Measurements from ENCODE around the gene TENM4. TPM values are rescaled to one million over a fixed set of nuclear protein-coding genes. Genes with fewer than 3 reads are reported as not detected.

The TENM4 gene
- polyA plus RNA-seq, 1 donor from 2014 or later: 16.8 TPM

GRCh38 chr11:79168530-79169110 is 272.2 kb downstream of the TENM4 start:
- Histone ChIP-seq H3K36me3 (ENCODE audit: insufficient read depth, low read length) (no peaks in the 10 kb centered on the region), H3K4me3 (ENCODE audit: low read length) (no peak overlapping the region), H2AFZ (ENCODE audit: low read depth, low read length) (no peak overlapping the region), H3K4me2 (ENCODE audit: low read length) (no peak overlapping the region), H3K9ac (ENCODE audit: low read length) (no peak overlapping the region), H3K9me3 (ENCODE audit: low read length) (no peaks in the 10 kb centered on the region), H3K27me3 (ENCODE audit: insufficient read depth, low read depth, low read length) (no peaks in the 10 kb centered on the region), H3K27ac (ENCODE audit: low read length) (no peak overlapping the region), H3K79me2 (replicated peaks; ENCODE audit: insufficient read depth, low read length) (no peaks in the 10 kb centered on the region), H4K20me1 (ENCODE audit: insufficient read depth) (no peaks in the 10 kb centered on the region), H3F3A (ENCODE audit: insufficient read depth, low read length, poor library complexity, severe bottlenecking) (no peaks in the 10 kb centered on the region), H3K9me2 (ENCODE audit: insufficient read depth, low read length) (no peaks in the 10 kb centered on the region)
- TF ChIP-seq, protein P1, sequence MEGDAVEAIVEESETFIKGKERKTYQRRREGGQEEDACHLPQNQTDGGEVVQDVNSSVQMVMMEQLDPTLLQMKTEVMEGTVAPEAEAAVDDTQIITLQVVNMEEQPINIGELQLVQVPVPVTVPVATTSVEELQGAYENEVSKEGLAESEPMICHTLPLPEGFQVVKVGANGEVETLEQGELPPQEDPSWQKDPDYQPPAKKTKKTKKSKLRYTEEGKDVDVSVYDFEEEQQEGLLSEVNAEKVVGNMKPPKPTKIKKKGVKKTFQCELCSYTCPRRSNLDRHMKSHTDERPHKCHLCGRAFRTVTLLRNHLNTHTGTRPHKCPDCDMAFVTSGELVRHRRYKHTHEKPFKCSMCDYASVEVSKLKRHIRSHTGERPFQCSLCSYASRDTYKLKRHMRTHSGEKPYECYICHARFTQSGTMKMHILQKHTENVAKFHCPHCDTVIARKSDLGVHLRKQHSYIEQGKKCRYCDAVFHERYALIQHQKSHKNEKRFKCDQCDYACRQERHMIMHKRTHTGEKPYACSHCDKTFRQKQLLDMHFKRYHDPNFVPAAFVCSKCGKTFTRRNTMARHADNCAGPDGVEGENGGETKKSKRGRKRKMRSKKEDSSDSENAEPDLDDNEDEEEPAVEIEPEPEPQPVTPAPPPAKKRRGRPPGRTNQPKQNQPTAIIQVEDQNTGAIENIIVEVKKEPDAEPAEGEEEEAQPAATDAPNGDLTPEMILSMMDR (IDR thresholded peaks at IDR 0.05; ENCODE audit: poor library complexity, severe bottlenecking): no peak
- no peak for TF ChIP-seq TAF1 (IDR thresholded peaks at IDR 0.05; ENCODE audit: low read depth)
- TF ChIP-seq EP300 (conservative IDR thresholded peaks at IDR 0.05; ENCODE audit: poor library complexity, severe bottlenecking): no peak
- TF ChIP-seq RAD21 (conservative IDR thresholded peaks at IDR 0.05): no peak
- no peak for TF ChIP-seq POLR2AphosphoS5 (IDR thresholded peaks at IDR 0.05)
- no peak for TF ChIP-seq SMC3 (conservative IDR thresholded peaks at IDR 0.05; ENCODE audit: poor library complexity)
- TF ChIP-seq EZH2 (IDR thresholded peaks at IDR 0.05; ENCODE audit: borderline replicate concordance, insufficient read depth, low read length, poor library complexity, severe bottlenecking): no peak
- no peak for TF ChIP-seq REST (IDR thresholded peaks at IDR 0.05; ENCODE audit: borderline replicate concordance)
- no peak for TF ChIP-seq MXI1 (conservative IDR thresholded peaks at IDR 0.05; ENCODE audit: poor library complexity, severe bottlenecking)

DNA sequence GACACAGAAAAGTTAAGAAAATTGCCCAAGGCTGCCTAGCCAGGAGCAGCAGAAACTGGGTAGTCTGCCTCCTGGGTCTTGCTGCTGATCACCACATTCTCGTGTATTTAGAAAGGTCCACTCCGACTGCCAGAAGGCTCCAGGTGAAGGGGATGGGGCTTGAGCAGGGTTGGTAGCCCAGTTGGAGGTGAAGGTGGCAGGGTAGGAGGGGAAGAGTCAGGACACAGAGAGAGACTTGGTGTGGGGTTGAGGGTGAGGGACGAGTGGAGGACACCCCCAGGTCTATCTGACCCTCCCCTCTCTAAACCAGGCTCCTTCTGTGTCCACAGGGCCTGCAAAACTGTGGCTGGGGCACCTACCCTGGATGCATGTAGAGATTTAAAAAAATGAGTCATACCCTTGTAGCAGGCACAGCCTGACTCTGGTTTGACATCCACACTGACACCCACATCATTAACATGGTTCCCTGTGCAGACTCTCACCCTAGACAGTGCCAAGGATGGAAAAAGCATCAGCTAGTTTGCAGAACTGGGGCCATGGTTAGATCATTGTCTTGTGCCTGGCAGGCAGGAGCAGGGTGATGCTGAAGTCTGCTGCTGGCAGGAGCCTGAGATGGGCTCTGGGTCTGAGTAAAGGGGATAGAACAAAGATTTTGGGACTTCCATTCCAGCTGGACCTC is 273.2 kb downstream of the TENM4 start:
- TF ChIP-seq, protein P1 (IDR thresholded peaks at IDR 0.05; ENCODE audit: poor library complexity, severe bottlenecking): no peak
- TF ChIP-seq RAD21 (conservative IDR thresholded peaks at IDR 0.05): no peak
- no peak for TF ChIP-seq SMC3 (conservative IDR thresholded peaks at IDR 0.05; ENCODE audit: poor library complexity)
- H3K9me2 ChIP-seq (ENCODE audit: insufficient read depth, low read length): no peaks in the 10 kb centered on the region
- no peak overlapping the region for H3K9ac ChIP-seq (ENCODE audit: low read length)
- no peaks in the 10 kb centered on the region for H3F3A ChIP-seq (ENCODE audit: insufficient read depth, low read length, poor library complexity, severe bottlenecking)
- H3K27ac ChIP-seq (ENCODE audit: low read length): no peak overlapping the region
- no peak overlapping the region for H2AFZ ChIP-seq (ENCODE audit: low read depth, low read length)
- H3K9me3 ChIP-seq (ENCODE audit: low read length): no peaks in the 10 kb centered on the region
- H3K4me2 ChIP-seq (ENCODE audit: low read length): no peak overlapping the region
- no peak overlapping the region for H3K4me3 ChIP-seq (ENCODE audit: low read length)
- H3K79me2 ChIP-seq (replicated peaks; ENCODE audit: insufficient read depth, low read length): no peaks in the 10 kb centered on the region
- no peaks in the 10 kb centered on the region for H3K27me3 ChIP-seq (ENCODE audit: insufficient read depth, low read depth, low read length)
- H3K36me3 ChIP-seq (ENCODE audit: insufficient read depth, low read length): no peaks in the 10 kb centered on the region
- no peaks in the 10 kb centered on the region for H4K20me1 ChIP-seq (ENCODE audit: insufficient read depth)
